ENCODE results near the gene LGALS1. TPM values are rescaled to one million over a fixed set of nuclear protein-coding genes. Genes with fewer than 3 reads are reported as not detected.

LGALS1 gene
- polyA plus RNA-seq (2013) = 130 TPM

DNA sequence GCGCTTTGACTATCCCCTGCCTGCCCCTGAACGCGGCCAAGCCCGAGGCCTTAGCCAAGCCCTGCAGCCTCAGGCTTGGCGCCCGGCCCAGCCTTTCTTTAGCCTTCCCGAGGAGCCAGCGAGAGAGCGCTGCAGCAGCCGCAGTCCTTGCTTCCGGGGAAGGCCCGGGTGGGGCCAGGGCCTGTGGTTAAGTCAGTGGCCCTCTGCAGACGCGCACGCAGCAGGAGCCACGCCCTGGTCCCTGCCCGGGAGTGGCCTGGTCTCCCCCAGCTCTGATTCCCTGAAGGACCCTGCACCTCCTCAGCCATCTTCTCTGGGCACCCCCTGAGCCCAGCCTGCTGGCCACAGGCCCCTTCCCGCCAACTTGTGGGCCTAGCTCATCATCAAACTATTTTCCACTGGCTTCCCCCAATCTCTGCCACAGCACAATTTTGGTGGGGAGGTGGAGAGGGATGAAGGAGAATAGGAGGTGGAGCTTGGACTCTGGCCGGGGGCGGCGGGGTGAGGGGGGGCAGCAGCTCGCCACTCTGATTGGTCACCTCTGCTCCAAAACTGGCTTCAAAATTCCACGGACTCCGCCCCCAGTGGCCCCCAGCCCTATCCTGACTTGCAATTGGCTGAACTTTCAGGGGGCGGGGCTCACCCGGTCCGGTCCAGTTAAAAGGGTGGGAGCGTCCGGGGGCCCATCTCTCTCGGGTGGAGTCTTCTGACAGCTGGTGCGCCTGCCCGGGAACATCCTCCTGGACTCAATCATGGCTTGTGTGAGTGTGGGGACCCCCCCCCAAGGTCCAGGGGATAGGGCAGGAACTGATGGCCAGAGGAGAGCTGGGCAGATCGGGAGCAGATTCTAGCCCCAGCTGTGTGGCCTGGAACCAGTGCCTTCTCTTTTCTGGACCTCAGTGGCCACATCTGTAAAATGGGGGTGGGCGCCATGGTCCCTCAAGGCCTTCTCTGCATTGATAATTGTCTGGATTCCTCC is at the start of gene LGALS1:
Gene LGALS1, plus strand, starts transcription at position 686 of the 979 bp plus-strand sequence. Its CDS starts 67 bp downstream, at position 753.
- WGBS (ENCODE audit: insufficient coverage) = 11% methylated on average over 18 of the region's 34 CpGs
- no peaks in the 10 kb centered on the region for H3K27me3 ChIP-seq (replicated peaks in 2 of 5; ENCODE audit: control insufficient read depth in 4 of 5, insufficient read depth in 5 of 5, low read length in 4 of 5)
- peak within 1 kb of the TSS in 6 of 7 experiments; percentile 48 to 76 (median 56) for H3K4me3 ChIP-seq (ENCODE audit: control insufficient read depth in 1 of 7, extremely low read depth in 1 of 7, insufficient read depth in 4 of 7, low read depth in 2 of 7, low read length in 6 of 7)
- no peaks in the 10 kb centered on the region for H3K9me3 ChIP-seq (ENCODE audit: control extremely low read depth in 1 of 5, control insufficient read depth in 4 of 5, insufficient read depth in 2 of 5, low read depth in 1 of 5, low read length in 4 of 5)
- ChIA-PET CTCF (interaction anchor here (0.6 to 39.6 kb wide), 5 partner anchors 2 to 38 kb away, joined by 3 to 672 read pairs (median 494); partner anchors contain the start of genes LGALS1, NOL12, PDXP and SH3BP1), POLR2A (no interaction called here)
- peaks cover 5 to 80% (median 72%) of the 10 kb centered on the region in 4 experiments for H3K4me1 ChIP-seq (ENCODE audit: control extremely low read depth in 1 of 4, control insufficient read depth in 4 of 4, insufficient read depth in 4 of 4, low read length in 3 of 4)
- H3K36me3 ChIP-seq (ENCODE audit: control insufficient read depth in 4 of 4, insufficient read depth in 4 of 4, low read length in 3 of 4) = peaks cover 0 to 11% (median 2%) of the 10 kb centered on the region in 4 experiments
- DNase-seq = peak; percentile 73 to 90 (median 82)
- peak within 1 kb of the TSS; percentile 81 to 90 for H3K27ac ChIP-seq (ENCODE audit: insufficient read depth in 1 of 2, low read depth in 1 of 2, low read length in 2 of 2, poor library complexity in 1 of 2, severe bottlenecking in 2 of 2)

DNA sequence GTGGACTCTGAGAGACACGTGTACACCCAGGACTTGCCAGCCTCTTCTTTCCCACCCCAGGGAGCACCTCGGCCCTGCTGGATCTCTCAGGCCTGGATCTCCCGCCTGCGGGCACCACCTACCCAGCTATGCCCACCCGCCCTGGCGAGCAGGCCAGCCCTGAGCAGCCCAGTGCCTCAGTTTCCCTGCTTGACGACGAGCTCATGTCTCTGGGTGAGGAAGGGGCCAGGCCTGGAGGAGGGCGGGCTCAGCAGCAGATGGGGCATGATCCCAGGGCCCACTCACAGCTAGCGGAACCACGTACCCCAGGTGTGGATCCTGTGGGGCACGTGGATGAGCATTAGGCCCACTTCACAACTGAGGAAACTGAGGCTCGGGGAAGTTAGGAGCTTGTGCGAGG is 49.7 kb upstream of the LGALS1 start:
- H3K9me3 ChIP-seq (ENCODE audit: control extremely low read depth in 1 of 5, control insufficient read depth in 4 of 5, insufficient read depth in 2 of 5, low read depth in 1 of 5, low read length in 4 of 5) = no peaks in the 10 kb centered on the region
- peaks cover 4 to 57% (median 34%) of the 10 kb centered on the region in 4 experiments for H3K4me1 ChIP-seq (ENCODE audit: control extremely low read depth in 1 of 4, control insufficient read depth in 4 of 4, insufficient read depth in 4 of 4, low read length in 3 of 4)
- DNase-seq = no peak
- POLR2A ChIA-PET = no interaction called here
- CTCF ChIA-PET = interaction anchor here (1.2 to 31.2 kb wide), 5 partner anchors 6 to 70 kb away, joined by 3 to 672 read pairs (median 622); partner anchors contain the start of genes GGA1, LGALS1, NOL12 and PDXP
- 92% methylated on average over 8 of the region's 14 CpGs for WGBS (ENCODE audit: insufficient coverage)
- H3K4me3 ChIP-seq (ENCODE audit: control insufficient read depth in 1 of 7, extremely low read depth in 1 of 7, insufficient read depth in 4 of 7, low read depth in 2 of 7, low read length in 6 of 7) = no peak overlapping the region
- H3K36me3 ChIP-seq (ENCODE audit: control insufficient read depth in 4 of 4, insufficient read depth in 4 of 4, low read length in 3 of 4) = peaks cover 0 to 60% (median 29%) of the 10 kb centered on the region in 4 experiments
- no peak overlapping the region for H3K27ac ChIP-seq (ENCODE audit: insufficient read depth in 1 of 2, low read depth in 1 of 2, low read length in 2 of 2, poor library complexity in 1 of 2, severe bottlenecking in 2 of 2)
- H3K27me3 ChIP-seq (replicated peaks in 2 of 5; ENCODE audit: control insufficient read depth in 4 of 5, insufficient read depth in 5 of 5, low read length in 4 of 5) = no peaks in the 10 kb centered on the region

DNA sequence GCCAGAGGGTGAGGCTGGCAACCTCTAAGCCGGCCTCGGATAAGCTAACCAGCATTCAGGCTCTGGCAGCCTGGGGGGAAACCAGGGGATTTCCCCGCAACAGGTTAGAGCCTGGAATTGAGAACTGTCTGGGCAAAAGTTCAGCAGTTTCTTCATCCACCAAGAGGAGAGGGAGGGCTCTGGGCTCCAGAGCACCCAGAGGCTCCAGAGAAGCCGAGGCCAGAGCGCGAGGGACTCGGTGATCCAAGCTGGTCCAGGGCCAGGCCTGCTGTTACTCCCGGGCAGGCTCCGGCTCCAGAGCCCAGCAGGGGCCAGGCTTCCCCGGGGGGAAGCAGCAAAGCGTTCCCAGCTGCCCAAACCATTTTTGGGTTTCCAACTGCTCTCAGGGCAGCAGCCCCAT is 49.3 kb upstream of the LGALS1 start:
- WGBS (ENCODE audit: insufficient coverage) = 97% methylated on average over 11 of the region's 11 CpGs
- DNase-seq = no peak
- ChIA-PET POLR2A (no interaction called here), CTCF (interaction anchor here (1.2 to 31.2 kb wide), 5 partner anchors 6 to 70 kb away, joined by 3 to 672 read pairs (median 622); partner anchors contain the start of genes GGA1, LGALS1, NOL12 and PDXP)
- Histone ChIP-seq H3K9me3 (ENCODE audit: control extremely low read depth in 1 of 5, control insufficient read depth in 4 of 5, insufficient read depth in 2 of 5, low read depth in 1 of 5, low read length in 4 of 5) (no peaks in the 10 kb centered on the region), H3K27me3 (replicated peaks in 2 of 5; ENCODE audit: control insufficient read depth in 4 of 5, insufficient read depth in 5 of 5, low read length in 4 of 5) (no peaks in the 10 kb centered on the region), H3K27ac (ENCODE audit: insufficient read depth in 1 of 2, low read depth in 1 of 2, low read length in 2 of 2, poor library complexity in 1 of 2, severe bottlenecking in 2 of 2) (no peak overlapping the region), H3K4me1 (ENCODE audit: control extremely low read depth in 1 of 4, control insufficient read depth in 4 of 4, insufficient read depth in 4 of 4, low read length in 3 of 4) (peaks cover 4 to 61% (median 35%) of the 10 kb centered on the region in 4 experiments), H3K4me3 (ENCODE audit: control insufficient read depth in 1 of 7, extremely low read depth in 1 of 7, insufficient read depth in 4 of 7, low read depth in 2 of 7, low read length in 6 of 7) (no peak overlapping the region), H3K36me3 (ENCODE audit: control insufficient read depth in 4 of 4, insufficient read depth in 4 of 4, low read length in 3 of 4) (peaks cover 0 to 64% (median 30%) of the 10 kb centered on the region in 4 experiments)

DNA sequence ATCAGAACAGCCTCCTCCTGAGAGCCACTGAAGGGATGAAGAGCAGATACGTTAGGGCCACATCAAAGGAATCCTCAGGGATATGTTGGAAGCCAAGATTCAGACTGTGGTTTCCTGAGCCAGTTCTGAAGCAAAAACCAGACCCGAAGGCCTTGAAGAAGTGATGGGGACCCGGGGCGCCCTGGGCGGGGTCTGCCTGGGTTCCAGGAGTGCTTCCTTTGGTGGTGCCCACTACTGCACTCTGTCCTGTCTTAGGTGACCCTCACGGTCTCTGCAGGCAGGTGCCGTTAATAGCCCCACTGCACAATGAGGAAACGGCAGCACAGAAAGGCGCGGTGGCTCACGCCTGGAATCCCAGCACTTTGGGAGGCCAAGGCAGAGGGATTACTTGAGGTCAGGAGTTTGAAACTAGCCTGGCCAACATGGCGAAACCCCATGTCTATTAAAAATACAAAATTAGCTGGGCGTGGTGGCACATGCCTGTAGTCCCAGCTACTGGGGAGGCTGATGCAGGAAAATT is 48.8 kb upstream of the LGALS1 start:
- Histone ChIP-seq H3K36me3 (ENCODE audit: control insufficient read depth in 4 of 4, insufficient read depth in 4 of 4, low read length in 3 of 4) (peaks cover 0 to 64% (median 29%) of the 10 kb centered on the region in 4 experiments), H3K4me3 (ENCODE audit: control insufficient read depth in 1 of 7, extremely low read depth in 1 of 7, insufficient read depth in 4 of 7, low read depth in 2 of 7, low read length in 6 of 7) (no peak overlapping the region), H3K27me3 (replicated peaks in 2 of 5; ENCODE audit: control insufficient read depth in 4 of 5, insufficient read depth in 5 of 5, low read length in 4 of 5) (no peaks in the 10 kb centered on the region), H3K9me3 (ENCODE audit: control extremely low read depth in 1 of 5, control insufficient read depth in 4 of 5, insufficient read depth in 2 of 5, low read depth in 1 of 5, low read length in 4 of 5) (no peaks in the 10 kb centered on the region), H3K27ac (ENCODE audit: insufficient read depth in 1 of 2, low read depth in 1 of 2, low read length in 2 of 2, poor library complexity in 1 of 2, severe bottlenecking in 2 of 2) (no peak overlapping the region), H3K4me1 (ENCODE audit: control extremely low read depth in 1 of 4, control insufficient read depth in 4 of 4, insufficient read depth in 4 of 4, low read length in 3 of 4) (peaks cover 4 to 66% (median 38%) of the 10 kb centered on the region in 4 experiments)
- ChIA-PET POLR2A (no interaction called here), CTCF (interaction anchor here (1.1 to 31.2 kb wide), 5 partner anchors 7 to 162 kb away, joined by 3 to 672 read pairs (median 622); partner anchors contain the start of genes GGA1, LGALS1, NOL12 and PDXP)
- WGBS (ENCODE audit: insufficient coverage) = 78% methylated on average over 12 of the region's 13 CpGs
- DNase-seq = no peak

DNA sequence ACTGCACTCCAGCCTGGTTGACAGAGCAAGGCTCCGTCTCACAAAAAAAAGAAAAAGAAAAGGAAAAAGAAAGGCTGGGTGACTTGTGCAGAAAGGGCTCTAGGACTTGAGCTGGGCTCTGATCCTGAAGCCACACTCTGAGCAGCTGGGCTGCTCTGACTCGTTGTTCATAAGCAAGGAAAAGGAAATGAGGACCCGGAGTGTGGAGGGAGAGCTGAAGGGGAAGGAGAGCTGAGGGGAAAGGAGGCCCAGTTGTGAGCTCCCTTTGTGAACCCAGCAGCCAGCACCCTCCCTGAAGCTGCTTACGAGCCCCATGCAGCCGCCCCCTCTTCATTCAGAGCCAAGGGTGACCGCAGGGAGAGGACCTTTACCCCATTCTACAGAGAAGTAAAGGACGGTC is 48.3 kb upstream of the LGALS1 start:
- Histone ChIP-seq H3K9me3 (ENCODE audit: control extremely low read depth in 1 of 5, control insufficient read depth in 4 of 5, insufficient read depth in 2 of 5, low read depth in 1 of 5, low read length in 4 of 5) (no peaks in the 10 kb centered on the region), H3K27me3 (replicated peaks in 2 of 5; ENCODE audit: control insufficient read depth in 4 of 5, insufficient read depth in 5 of 5, low read length in 4 of 5) (no peaks in the 10 kb centered on the region), H3K4me3 (ENCODE audit: control insufficient read depth in 1 of 7, extremely low read depth in 1 of 7, insufficient read depth in 4 of 7, low read depth in 2 of 7, low read length in 6 of 7) (peak overlapping the region in 2 of 7 experiments; percentile 38 to 44), H3K27ac (ENCODE audit: insufficient read depth in 1 of 2, low read depth in 1 of 2, low read length in 2 of 2, poor library complexity in 1 of 2, severe bottlenecking in 2 of 2) (peak overlapping the region in 1 of 2 experiments; percentile 6), H3K4me1 (ENCODE audit: control extremely low read depth in 1 of 4, control insufficient read depth in 4 of 4, insufficient read depth in 4 of 4, low read length in 3 of 4) (peaks cover 4 to 71% (median 43%) of the 10 kb centered on the region in 4 experiments), H3K36me3 (ENCODE audit: control insufficient read depth in 4 of 4, insufficient read depth in 4 of 4, low read length in 3 of 4) (peaks cover 0 to 68% (median 32%) of the 10 kb centered on the region in 4 experiments)
- ChIA-PET CTCF (interaction anchor here (0.6 to 31.2 kb wide), 6 partner anchors 7 to 161 kb away, joined by 3 to 672 read pairs (median 314); partner anchors contain the start of genes GGA1, LGALS1, NOL12 and PDXP), POLR2A (interaction anchor here (1.1 to 1.4 kb wide), 2 partner anchors 10 to 19 kb away, joined by 3 read pairs; partner anchors contain the start of gene GGA1)
- no peak for DNase-seq
- 18% methylated on average over 3 of the region's 7 CpGs for WGBS (ENCODE audit: insufficient coverage)

DNA sequence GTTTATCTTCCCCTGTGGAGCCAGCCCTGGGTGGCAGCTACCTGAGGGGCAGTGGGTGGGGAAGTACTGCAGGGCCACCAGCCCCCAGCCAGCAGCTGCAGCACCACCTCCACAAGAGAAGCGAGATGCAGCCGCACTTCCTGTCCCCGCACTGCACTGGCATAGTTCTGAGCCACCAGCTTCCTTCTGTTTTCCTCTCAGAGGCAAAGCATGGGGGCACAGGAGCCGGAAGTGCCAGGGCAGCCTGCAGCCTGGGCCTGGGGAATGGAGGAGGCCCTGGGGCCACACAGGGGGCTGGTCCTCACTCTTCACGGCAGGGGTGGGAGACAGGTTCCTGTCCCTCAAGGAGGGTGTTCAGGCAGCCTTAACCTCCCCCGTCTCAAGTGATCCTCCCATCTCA is 47.9 kb upstream of the LGALS1 start:
- WGBS (ENCODE audit: insufficient coverage) = 22% methylated on average over 6 of the region's 6 CpGs
- peak overlapping the region in 3 of 7 experiments; percentile 5 to 44 (median 38) for H3K4me3 ChIP-seq (ENCODE audit: control insufficient read depth in 1 of 7, extremely low read depth in 1 of 7, insufficient read depth in 4 of 7, low read depth in 2 of 7, low read length in 6 of 7)
- no peaks in the 10 kb centered on the region for H3K27me3 ChIP-seq (replicated peaks in 2 of 5; ENCODE audit: control insufficient read depth in 4 of 5, insufficient read depth in 5 of 5, low read length in 4 of 5)
- H3K4me1 ChIP-seq (ENCODE audit: control extremely low read depth in 1 of 4, control insufficient read depth in 4 of 4, insufficient read depth in 4 of 4, low read length in 3 of 4) = peaks cover 4 to 75% (median 47%) of the 10 kb centered on the region in 4 experiments
- H3K36me3 ChIP-seq (ENCODE audit: control insufficient read depth in 4 of 4, insufficient read depth in 4 of 4, low read length in 3 of 4) = peaks cover 0 to 72% (median 31%) of the 10 kb centered on the region in 4 experiments
- CTCF ChIA-PET = interaction anchor here (0.6 to 31.2 kb wide), 5 partner anchors 8 to 161 kb away, joined by 3 to 672 read pairs (median 622); partner anchors contain the start of genes GGA1, LGALS1, NOL12 and PDXP
- peak in 2 of 3 donors; percentile 66 to 74 for DNase-seq
- H3K9me3 ChIP-seq (ENCODE audit: control extremely low read depth in 1 of 5, control insufficient read depth in 4 of 5, insufficient read depth in 2 of 5, low read depth in 1 of 5, low read length in 4 of 5) = no peaks in the 10 kb centered on the region
- POLR2A ChIA-PET = interaction anchor here (1.1 to 1.4 kb wide), 2 partner anchors 9 to 19 kb away, joined by 3 read pairs; partner anchors contain the start of gene GGA1
- peak overlapping the region in 1 of 2 experiments; percentile 6 for H3K27ac ChIP-seq (ENCODE audit: insufficient read depth in 1 of 2, low read depth in 1 of 2, low read length in 2 of 2, poor library complexity in 1 of 2, severe bottlenecking in 2 of 2)

Measured in common myeloid progenitor, CD34-positive (primary cell).